ENCODE measurements around the gene ARF5.

DNA sequence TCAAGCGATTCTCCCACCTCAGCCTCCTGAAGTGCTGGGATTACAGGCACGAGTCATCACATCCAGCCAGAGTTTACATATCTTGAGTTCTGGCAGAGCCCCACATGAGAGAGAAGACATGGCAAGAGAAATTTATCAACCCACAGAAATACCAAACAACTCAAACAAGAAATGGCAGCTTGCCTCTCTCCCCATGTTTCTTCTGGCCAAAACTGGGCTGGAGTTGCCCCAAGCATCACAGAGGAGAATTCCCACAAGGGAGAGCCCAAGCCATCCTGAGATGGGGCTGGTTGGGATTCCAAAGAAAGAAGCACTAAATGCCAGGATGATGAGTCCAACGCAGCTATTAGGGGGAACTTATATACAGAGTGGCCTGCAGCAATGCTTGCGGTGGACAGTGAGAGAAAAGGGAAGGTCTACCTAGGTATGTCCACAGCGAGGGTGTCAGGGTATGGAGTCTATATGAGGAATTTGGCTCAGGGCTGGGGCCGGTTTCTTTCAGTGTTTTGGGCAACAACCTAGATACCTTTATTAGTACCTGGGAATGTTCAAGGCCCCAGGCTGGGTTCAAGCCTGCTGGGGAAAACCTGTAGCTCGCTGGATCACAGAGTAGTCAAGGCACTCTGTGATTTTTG is 44.2 kb downstream of the ARF5 start:
- TF ChIP-seq, protein P1, sequence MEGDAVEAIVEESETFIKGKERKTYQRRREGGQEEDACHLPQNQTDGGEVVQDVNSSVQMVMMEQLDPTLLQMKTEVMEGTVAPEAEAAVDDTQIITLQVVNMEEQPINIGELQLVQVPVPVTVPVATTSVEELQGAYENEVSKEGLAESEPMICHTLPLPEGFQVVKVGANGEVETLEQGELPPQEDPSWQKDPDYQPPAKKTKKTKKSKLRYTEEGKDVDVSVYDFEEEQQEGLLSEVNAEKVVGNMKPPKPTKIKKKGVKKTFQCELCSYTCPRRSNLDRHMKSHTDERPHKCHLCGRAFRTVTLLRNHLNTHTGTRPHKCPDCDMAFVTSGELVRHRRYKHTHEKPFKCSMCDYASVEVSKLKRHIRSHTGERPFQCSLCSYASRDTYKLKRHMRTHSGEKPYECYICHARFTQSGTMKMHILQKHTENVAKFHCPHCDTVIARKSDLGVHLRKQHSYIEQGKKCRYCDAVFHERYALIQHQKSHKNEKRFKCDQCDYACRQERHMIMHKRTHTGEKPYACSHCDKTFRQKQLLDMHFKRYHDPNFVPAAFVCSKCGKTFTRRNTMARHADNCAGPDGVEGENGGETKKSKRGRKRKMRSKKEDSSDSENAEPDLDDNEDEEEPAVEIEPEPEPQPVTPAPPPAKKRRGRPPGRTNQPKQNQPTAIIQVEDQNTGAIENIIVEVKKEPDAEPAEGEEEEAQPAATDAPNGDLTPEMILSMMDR (IDR thresholded peaks at IDR 0.05): no peak
- no peak for TF ChIP-seq POLR2A (IDR thresholded peaks at IDR 0.05)
